Smooth muscle cell (in vitro differentiated cells): Measurements from ENCODE around the gene RHOBTB3. TPM values are rescaled to one million over a fixed set of nuclear protein-coding genes. Genes with fewer than 3 reads are reported as not detected.
"Not testable (repeated sequence)": the region's sequence is repeated elsewhere in the genome, so short reads cannot be mapped to it uniquely, and the experiment has no call there.

Source experiments
- DNase-seq: peaks from one replicate; lab custom pipeline; 2025; ENCODE audit not compliant: unreplicated experiment; lab: John Stamatoyannopoulos, UW
- H2AFZ ChIP-seq: fragments of 200-600 bp; sonication (generic); 2 replicates; pipeline ENCODE4 v1.6.0; 2016; ENCODE audit warnings: antibody characterized with exemption, low read depth, mild to moderate bottlenecking
- H3F3A ChIP-seq: fragments of 200-600 bp; sonication (generic); 2 replicates; pipeline ENCODE4 v1.6.0; 2017; ENCODE audit warnings: antibody characterized with exemption, low read depth
- H3K27ac ChIP-seq: fragments of 200-600 bp; sonication (generic); 2 replicates; pipeline ENCODE4 v1.5.1; 2016; ENCODE audit warnings: low read depth, mild to moderate bottlenecking
- H3K27me3 ChIP-seq: fragments of 200-600 bp; sonication (generic); 2 replicates; pipeline ENCODE4 v1.6.1; 2016; ENCODE audit warnings: low read depth, mild to moderate bottlenecking
- H3K36me3 ChIP-seq: fragments of 200-600 bp; sonication (generic); 2 replicates; pipeline ENCODE4 v1.5.1; 2016; ENCODE audit warnings: low read depth
- H3K4me1 ChIP-seq: fragments of 200-600 bp; sonication (generic); 2 replicates; pipeline ENCODE4 v1.5.1; 2016; ENCODE audit warnings: low read depth
- H3K4me2 ChIP-seq: fragments of 200-600 bp; sonication (generic); 2 replicates; pipeline ENCODE4 v1.6.0; 2016; ENCODE audit warnings: mild to moderate bottlenecking
- H3K4me3 ChIP-seq: fragments of 200-600 bp; sonication (generic); 2 replicates; pipeline ENCODE4 v1.5.1; 2016; ENCODE audit warnings: mild to moderate bottlenecking
- H3K79me2 ChIP-seq: fragments of 200-600 bp; sonication (generic); 2 replicates; pipeline ENCODE4 v1.6.0; 2016; ENCODE audit warnings: low read depth, mild to moderate bottlenecking
- H3K9ac ChIP-seq: fragments of 200-600 bp; sonication (generic); 2 replicates; pipeline ENCODE4 v1.6.0; 2016; ENCODE audit warnings: low read depth
- H3K9me3 ChIP-seq: fragments of 200-600 bp; sonication (generic); replicated peaks from 2 replicates; pipeline ENCODE4 v1.5.1; 2016; ENCODE audit warnings: low read depth
- H4K20me1 ChIP-seq: fragments of 200-600 bp; sonication (generic); 2 replicates; pipeline ENCODE4 v1.6.0; 2016; ENCODE audit warnings: low read depth
- WGBS: methylation state at CpG from one replicate; pipeline ENCODE4 v1.1.7; 2016; ENCODE audit warnings: low lambda C conversion rate; 5-methylcytosine and 5-hydroxymethylcytosine counted together
- polyA plus RNA-seq: library from polyadenylated mRNA; unstranded; fragments of >200 nt; fragmentation: Nextera tagmentation; extraction: Ambion mirVana; gene quantifications from 2 replicates; pipeline ENCODE4 v1.2.1, GENCODE V29; 2016
- total RNA-seq: library from RNA; depleted of rRNA; stranded (reverse); fragments of >200 nt; gene quantifications from 2 replicates; pipeline ENCODE4 v1.2.3, GENCODE V29; 2014
- TF ChIP-seq, protein P1 (sequence below): fragments of 200-600 bp; sonication (generic); IDR thresholded peaks from 2 replicates; pipeline ENCODE4 v1.5.1; 2017; ENCODE audit warnings: borderline replicate concordance, mild to moderate bottlenecking, antibody characterized with exemption; ENCODE audit not compliant: insufficient read depth, poor library complexity, severe bottlenecking

The RHOBTB3 gene
- total and polyA plus RNA-seq, 2 experiments from 2014 or later = 127 to 213 TPM

- peaks cover 4% of the 10 kb centered on the region for H3K4me1 ChIP-seq
- H3K9ac ChIP-seq = no peak overlapping the region
- H3K4me2 ChIP-seq = no peak overlapping the region
- H3K27me3 ChIP-seq = no peaks in the 10 kb centered on the region
- H2AFZ ChIP-seq = no peak overlapping the region
- WGBS = 96% methylated on average over 1 of the region's 1 CpG
- H3K9me3 ChIP-seq = no peaks in the 10 kb centered on the region
- H4K20me1 ChIP-seq = no peaks in the 10 kb centered on the region
- no peaks in the 10 kb centered on the region for H3K79me2 ChIP-seq
- TF ChIP-seq, protein P1, sequence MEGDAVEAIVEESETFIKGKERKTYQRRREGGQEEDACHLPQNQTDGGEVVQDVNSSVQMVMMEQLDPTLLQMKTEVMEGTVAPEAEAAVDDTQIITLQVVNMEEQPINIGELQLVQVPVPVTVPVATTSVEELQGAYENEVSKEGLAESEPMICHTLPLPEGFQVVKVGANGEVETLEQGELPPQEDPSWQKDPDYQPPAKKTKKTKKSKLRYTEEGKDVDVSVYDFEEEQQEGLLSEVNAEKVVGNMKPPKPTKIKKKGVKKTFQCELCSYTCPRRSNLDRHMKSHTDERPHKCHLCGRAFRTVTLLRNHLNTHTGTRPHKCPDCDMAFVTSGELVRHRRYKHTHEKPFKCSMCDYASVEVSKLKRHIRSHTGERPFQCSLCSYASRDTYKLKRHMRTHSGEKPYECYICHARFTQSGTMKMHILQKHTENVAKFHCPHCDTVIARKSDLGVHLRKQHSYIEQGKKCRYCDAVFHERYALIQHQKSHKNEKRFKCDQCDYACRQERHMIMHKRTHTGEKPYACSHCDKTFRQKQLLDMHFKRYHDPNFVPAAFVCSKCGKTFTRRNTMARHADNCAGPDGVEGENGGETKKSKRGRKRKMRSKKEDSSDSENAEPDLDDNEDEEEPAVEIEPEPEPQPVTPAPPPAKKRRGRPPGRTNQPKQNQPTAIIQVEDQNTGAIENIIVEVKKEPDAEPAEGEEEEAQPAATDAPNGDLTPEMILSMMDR = no peak
- H3K36me3 ChIP-seq = no peaks in the 10 kb centered on the region
- H3K27ac ChIP-seq = no peak overlapping the region
- DNase-seq = no peak
- H3K4me3 ChIP-seq = no peak overlapping the region
- H3F3A ChIP-seq = peaks cover 4% of the 10 kb centered on the region
Observed at GRCh38 chr5:95699337-95699736, 31.8 kb upstream of the RHOBTB3 start.

- Histone ChIP-seq H3K27me3 (no peaks in the 10 kb centered on the region), H3K36me3 (no peaks in the 10 kb centered on the region), H3K27ac (no peak overlapping the region), H3K9me3 (no peaks in the 10 kb centered on the region), H3F3A (peaks cover 4% of the 10 kb centered on the region), H2AFZ (no peak overlapping the region), H3K4me3 (no peak overlapping the region), H3K4me1 (peaks cover 4% of the 10 kb centered on the region), H3K9ac (no peak overlapping the region), H4K20me1 (no peaks in the 10 kb centered on the region), H3K4me2 (no peak overlapping the region), H3K79me2 (no peaks in the 10 kb centered on the region)
- DNase-seq = no peak
- TF ChIP-seq, protein P1 = no peak
Observed at GRCh38 chr5:95701074-95701473, 30.1 kb upstream of the RHOBTB3 start.

- Histone ChIP-seq H3K4me3 (no peak overlapping the region), H3F3A (no peaks in the 10 kb centered on the region), H3K9me3 (no peaks in the 10 kb centered on the region), H3K4me2 (no peak overlapping the region), H4K20me1 (no peaks in the 10 kb centered on the region), H3K9ac (no peak overlapping the region), H3K36me3 (no peaks in the 10 kb centered on the region), H3K27me3 (no peaks in the 10 kb centered on the region), H3K79me2 (no peaks in the 10 kb centered on the region), H3K4me1 (no peaks in the 10 kb centered on the region), H2AFZ (no peak overlapping the region), H3K27ac (no peak overlapping the region)
- no peak for DNase-seq
- WGBS = 23% methylated on average over 1 of the region's 1 CpG
- TF ChIP-seq, protein P1 = no peak
Observed at GRCh38 chr5:95704150-95704549, 27.0 kb upstream of the RHOBTB3 start.

DNA sequence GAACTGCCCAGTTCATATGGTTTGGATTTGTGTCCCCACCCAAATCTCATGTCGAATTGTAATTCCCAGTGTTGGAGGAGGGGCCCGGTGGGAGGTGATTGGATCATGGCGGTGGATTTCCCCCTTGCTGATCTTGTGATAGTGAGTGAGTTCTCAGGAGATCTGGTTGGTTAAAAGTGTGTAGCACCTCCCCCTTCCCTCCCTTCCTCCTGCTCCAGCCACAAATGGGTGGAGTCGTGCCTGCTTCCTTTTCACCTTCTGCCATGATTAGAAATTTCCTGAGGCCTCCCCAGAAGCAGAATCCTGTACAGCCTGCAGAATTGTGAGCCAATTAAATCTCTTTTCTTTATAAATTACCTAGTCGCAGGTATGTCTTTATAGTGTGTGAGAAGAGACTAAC is 24.9 kb upstream of the RHOBTB3 start:
- not testable (repeated sequence) for H3K27me3 ChIP-seq, H2AFZ ChIP-seq, H3K9me3 ChIP-seq, H3F3A ChIP-seq, H3K79me2 ChIP-seq, H4K20me1 ChIP-seq, H3K27ac ChIP-seq, H3K4me3 ChIP-seq, H3K4me2 ChIP-seq, H3K9ac ChIP-seq, H3K36me3 ChIP-seq, DNase-seq
- peaks cover 10% of the 10 kb centered on the region for H3K4me1 ChIP-seq
- 93% methylated on average over 5 of the region's 5 CpGs for WGBS
